HUES48 (cell line): ENCODE results near the gene APOA1.
"Not testable (repeated sequence)": the region's sequence is repeated elsewhere in the genome, so short reads cannot be mapped to it uniquely, and the experiment has no call there.

Experiments used
- H3K27ac ChIP-seq: one replicate; pipeline ENCODE4 v1.7.0; 2013; ENCODE audit warnings: low read depth, low read length, inconsistent platforms
- H3K27me3 ChIP-seq: 2 replicates; pipeline ENCODE4 v1.6.1; 2013; ENCODE audit warnings: mild to moderate bottlenecking, low read length; ENCODE audit not compliant: control insufficient read depth, insufficient read depth
- H3K36me3 ChIP-seq: 2 replicates; pipeline ENCODE4 v1.6.1; 2013; ENCODE audit warnings: low read length; ENCODE audit not compliant: control insufficient read depth, insufficient read depth
- H3K4me1 ChIP-seq: 2 replicates; pipeline ENCODE4 v1.6.1; 2013; ENCODE audit warnings: mild to moderate bottlenecking, low read length; ENCODE audit not compliant: control insufficient read depth, insufficient read depth
- H3K4me3 ChIP-seq: 2 replicates; pipeline ENCODE4 v1.5.1; 2013; ENCODE audit warnings: mild to moderate bottlenecking, low read depth, low read length
- H3K9ac ChIP-seq: 2 replicates; pipeline ENCODE4 v1.6.1; 2013; ENCODE audit warnings: mild to moderate bottlenecking, low read depth, low read length, moderate library complexity
- H3K9me3 ChIP-seq: 2 replicates; pipeline ENCODE4 v1.6.1; 2013; ENCODE audit warnings: low read length; ENCODE audit not compliant: control insufficient read depth, insufficient read depth

Gene APOA1

GRCh38 chr11:116812109-116812508, 25.3 kb downstream of the APOA1 start:
- no peaks in the 10 kb centered on the region for H3K36me3 ChIP-seq
- H3K9ac ChIP-seq = no peak overlapping the region
- H3K27ac ChIP-seq = no peak overlapping the region
- H3K4me1 ChIP-seq = no peaks in the 10 kb centered on the region
- no peaks in the 10 kb centered on the region for H3K27me3 ChIP-seq
- no peak overlapping the region for H3K4me3 ChIP-seq
- no peaks in the 10 kb centered on the region for H3K9me3 ChIP-seq

- Histone ChIP-seq H3K27me3 (no peaks in the 10 kb centered on the region), H3K9ac (no peak overlapping the region), H3K27ac (no peak overlapping the region), H3K36me3 (no peaks in the 10 kb centered on the region), H3K9me3 (no peaks in the 10 kb centered on the region), H3K4me3 (no peak overlapping the region), H3K4me1 (no peaks in the 10 kb centered on the region)
These were observed 26.2 kb downstream of the APOA1 start for GRCh38 chr11:116811194-116811593.

- H3K9ac ChIP-seq = no peak overlapping the region
- H3K36me3 ChIP-seq = no peaks in the 10 kb centered on the region
- no peaks in the 10 kb centered on the region for H3K27me3 ChIP-seq
- no peaks in the 10 kb centered on the region for H3K9me3 ChIP-seq
- no peak overlapping the region for H3K4me3 ChIP-seq
- no peaks in the 10 kb centered on the region for H3K4me1 ChIP-seq
- H3K27ac ChIP-seq = no peak overlapping the region
These were observed 28.9 kb downstream of the APOA1 start for GRCh38 chr11:116808262-116809175.

- H3K36me3 ChIP-seq = no peaks in the 10 kb centered on the region
- H3K27me3 ChIP-seq = no peaks in the 10 kb centered on the region
- H3K9ac ChIP-seq = no peak overlapping the region
- H3K4me1 ChIP-seq = no peaks in the 10 kb centered on the region
- H3K27ac ChIP-seq = no peak overlapping the region
- no peaks in the 10 kb centered on the region for H3K9me3 ChIP-seq
- H3K4me3 ChIP-seq = no peak overlapping the region
These were observed 29.7 kb downstream of the APOA1 start for GRCh38 chr11:116807601-116808261.

- Histone ChIP-seq H3K4me1 (no peaks in the 10 kb centered on the region), H3K36me3 (no peaks in the 10 kb centered on the region), H3K27ac (no peak overlapping the region), H3K9ac (no peak overlapping the region), H3K9me3 (no peaks in the 10 kb centered on the region), H3K27me3 (no peaks in the 10 kb centered on the region), H3K4me3 (no peak overlapping the region)
These were observed 33.4 kb downstream of the APOA1 start for GRCh38 chr11:116804001-116804400.

- H3K36me3 ChIP-seq, H3K4me3 ChIP-seq, H3K27me3 ChIP-seq, H3K9ac ChIP-seq, H3K27ac ChIP-seq, H3K9me3 ChIP-seq, H3K4me1 ChIP-seq: not testable (repeated sequence)
These were observed 35.8 kb downstream of the APOA1 start for GRCh38 chr11:116801662-116802061.

GRCh38 chr11:116800610-116801009, 36.8 kb downstream of the APOA1 start:
- Histone ChIP-seq H3K9ac (no peak overlapping the region), H3K27ac (no peak overlapping the region), H3K36me3 (no peaks in the 10 kb centered on the region), H3K4me1 (no peaks in the 10 kb centered on the region), H3K27me3 (no peaks in the 10 kb centered on the region), H3K9me3 (no peaks in the 10 kb centered on the region), H3K4me3 (no peak overlapping the region)

- no peak overlapping the region for H3K27ac ChIP-seq
- no peaks in the 10 kb centered on the region for H3K9me3 ChIP-seq
- no peak overlapping the region for H3K4me3 ChIP-seq
These were observed 39.1 kb downstream of the APOA1 start for GRCh38 chr11:116798368-116798767.

GRCh38 chr11:116797816-116798215, 39.6 kb downstream of the APOA1 start:
- H3K9ac ChIP-seq = no peak overlapping the region
- H3K9me3 ChIP-seq = no peaks in the 10 kb centered on the region
- H3K36me3 ChIP-seq = no peaks in the 10 kb centered on the region
- no peak overlapping the region for H3K27ac ChIP-seq
- no peak overlapping the region for H3K4me3 ChIP-seq
- no peaks in the 10 kb centered on the region for H3K4me1 ChIP-seq
- no peaks in the 10 kb centered on the region for H3K27me3 ChIP-seq

More at GRCh38 chr11:116798368-116798767, 39.1 kb downstream of the APOA1 start:
- H3K27me3 ChIP-seq = no peaks in the 10 kb centered on the region
- H3K36me3 ChIP-seq = no peaks in the 10 kb centered on the region
- no peak overlapping the region for H3K9ac ChIP-seq
- no peaks in the 10 kb centered on the region for H3K4me1 ChIP-seq

GRCh38 chr11:116796548-116796947, 40.9 kb downstream of the APOA1 start:
- no peaks in the 10 kb centered on the region; the same call in 1 of the 2 replicates for H3K4me1 ChIP-seq
- no peak overlapping the region for H3K27ac ChIP-seq
- no peak overlapping the region for H3K4me3 ChIP-seq
- no peaks in the 10 kb centered on the region for H3K36me3 ChIP-seq
- no peaks in the 10 kb centered on the region for H3K9me3 ChIP-seq
- H3K27me3 ChIP-seq = no peaks in the 10 kb centered on the region
- H3K9ac ChIP-seq = no peak overlapping the region

GRCh38 chr11:116794851-116795250, 42.6 kb downstream of the APOA1 start:
- H3K9me3 ChIP-seq = no peaks in the 10 kb centered on the region
- no peak overlapping the region for H3K27ac ChIP-seq
- peaks cover 2% of the 10 kb centered on the region; the same call in 1 of the 2 replicates for H3K4me1 ChIP-seq
- H3K4me3 ChIP-seq = no peak overlapping the region
- no peaks in the 10 kb centered on the region for H3K36me3 ChIP-seq
- no peak overlapping the region for H3K9ac ChIP-seq
- peaks cover 10% of the 10 kb centered on the region for H3K27me3 ChIP-seq
